ENCODE measurements around the gene MTF1.
"Not testable (repeated sequence)": the region's sequence is repeated elsewhere in the genome, so short reads cannot be mapped to it uniquely, and the experiment has no call there.

The MTF1 gene

GRCh38 chr1:37859507-37860345, at the start of gene MTF1:
Gene MTF1 (minus strand): TSS chr1:37859592. CDS start chr1:37857658, 1,934 bp downstream.
- peak within 1 kb of the TSS; percentile 56 for H3K27ac ChIP-seq (ENCODE audit: poor library complexity, severe bottlenecking)
- peaks cover 19% of the 10 kb centered on the region for H3K4me1 ChIP-seq (ENCODE audit: insufficient read depth, poor library complexity, severe bottlenecking)
- ATAC-seq (ENCODE audit: low read depth), result peak; percentile 95
- H3K27me3 ChIP-seq (ENCODE audit: insufficient read depth, poor library complexity, severe bottlenecking), result no peaks in the 10 kb centered on the region
- DNase-seq (ENCODE audit: low spot score), result peak; percentile 97
- peak within 1 kb of the TSS; percentile 95 for H3K4me3 ChIP-seq (ENCODE audit: severe bottlenecking)
- peaks cover 24% of the 10 kb centered on the region for H3K36me3 ChIP-seq (ENCODE audit: low read depth)
- peak; percentile 95 for TF ChIP-seq CTCF (IDR thresholded peaks at IDR 0.05; ENCODE audit: poor library complexity, severe bottlenecking)
- H3K9me3 ChIP-seq (ENCODE audit: severe bottlenecking), result no peaks in the 10 kb centered on the region

- H3K27ac ChIP-seq (ENCODE audit: poor library complexity, severe bottlenecking), result peak overlapping the region; percentile 40
- not testable (repeated sequence) for DNase-seq (ENCODE audit: low spot score); H3K36me3 ChIP-seq (ENCODE audit: low read depth); H3K27me3 ChIP-seq (ENCODE audit: insufficient read depth, poor library complexity, severe bottlenecking); ATAC-seq (ENCODE audit: low read depth); H3K9me3 ChIP-seq (ENCODE audit: severe bottlenecking); H3K4me3 ChIP-seq (ENCODE audit: severe bottlenecking)
- peaks cover 14% of the 10 kb centered on the region for H3K4me1 ChIP-seq (ENCODE audit: insufficient read depth, poor library complexity, severe bottlenecking)
These were observed 49.1 kb upstream of the MTF1 start for GRCh38 chr1:37908531-37908930.

GRCh38 chr1:37907416-37908125, 48.2 kb upstream of the MTF1 start:
- H3K27ac ChIP-seq (ENCODE audit: poor library complexity, severe bottlenecking), result peak overlapping the region; percentile 40
- not testable (repeated sequence) for H3K36me3 ChIP-seq (ENCODE audit: low read depth); H3K9me3 ChIP-seq (ENCODE audit: severe bottlenecking); H3K4me3 ChIP-seq (ENCODE audit: severe bottlenecking); DNase-seq (ENCODE audit: low spot score); H3K27me3 ChIP-seq (ENCODE audit: insufficient read depth, poor library complexity, severe bottlenecking)
- 0 out of 3 replicates have a peak, but pooled peaks have one; percentile 23 for ATAC-seq (ENCODE audit: low read depth)
- H3K4me1 ChIP-seq (ENCODE audit: insufficient read depth, poor library complexity, severe bottlenecking), result peaks cover 14% of the 10 kb centered on the region

- DNase-seq (ENCODE audit: low spot score); H3K27me3 ChIP-seq (ENCODE audit: insufficient read depth, poor library complexity, severe bottlenecking); H3K27ac ChIP-seq (ENCODE audit: poor library complexity, severe bottlenecking); ATAC-seq (ENCODE audit: low read depth); H3K9me3 ChIP-seq (ENCODE audit: severe bottlenecking); H3K4me3 ChIP-seq (ENCODE audit: severe bottlenecking); H3K36me3 ChIP-seq (ENCODE audit: low read depth): not testable (repeated sequence)
- peaks cover 14% of the 10 kb centered on the region for H3K4me1 ChIP-seq (ENCODE audit: insufficient read depth, poor library complexity, severe bottlenecking)
These were observed 47.2 kb upstream of the MTF1 start for GRCh38 chr1:37906591-37906990.

GRCh38 chr1:37905727-37906126, 46.3 kb upstream of the MTF1 start:
- TF ChIP-seq CTCF (IDR thresholded peaks at IDR 0.05; ENCODE audit: poor library complexity, severe bottlenecking), result no peak
- Histone ChIP-seq H3K4me1 (ENCODE audit: insufficient read depth, poor library complexity, severe bottlenecking) (peaks cover 14% of the 10 kb centered on the region), H3K27me3 (ENCODE audit: insufficient read depth, poor library complexity, severe bottlenecking) (no peaks in the 10 kb centered on the region), H3K27ac (ENCODE audit: poor library complexity, severe bottlenecking) (no peak overlapping the region), H3K4me3 (ENCODE audit: severe bottlenecking) (no peak overlapping the region), H3K9me3 (ENCODE audit: severe bottlenecking) (no peaks in the 10 kb centered on the region), H3K36me3 (ENCODE audit: low read depth) (no peaks in the 10 kb centered on the region)
- ATAC-seq (ENCODE audit: low read depth) (no peak), DNase-seq (ENCODE audit: low spot score) (no peak)

- not testable (repeated sequence) for H3K36me3 ChIP-seq (ENCODE audit: low read depth); H3K27ac ChIP-seq (ENCODE audit: poor library complexity, severe bottlenecking); ATAC-seq (ENCODE audit: low read depth); H3K4me3 ChIP-seq (ENCODE audit: severe bottlenecking); DNase-seq (ENCODE audit: low spot score); H3K27me3 ChIP-seq (ENCODE audit: insufficient read depth, poor library complexity, severe bottlenecking); H3K9me3 ChIP-seq (ENCODE audit: severe bottlenecking)
- H3K4me1 ChIP-seq (ENCODE audit: insufficient read depth, poor library complexity, severe bottlenecking), result peaks cover 14% of the 10 kb centered on the region
These were observed 44.5 kb upstream of the MTF1 start for GRCh38 chr1:37903921-37904320.
